ENCODE results near the gene BCL2.
"Not testable (repeated sequence)": the region's sequence is repeated elsewhere in the genome, so short reads cannot be mapped to it uniquely, and the experiment has no call there.

The BCL2 gene

GRCh38 chr18:63232826-63233225 is 86.7 kb downstream of the BCL2 start:
- DNase-seq: no peak

GRCh38 chr18:63229971-63230370 is 89.6 kb downstream of the BCL2 start:
- no peak for DNase-seq

GRCh38 chr18:63225434-63225833 is 94.1 kb downstream of the BCL2 start:
- DNase-seq: no peak

DNA sequence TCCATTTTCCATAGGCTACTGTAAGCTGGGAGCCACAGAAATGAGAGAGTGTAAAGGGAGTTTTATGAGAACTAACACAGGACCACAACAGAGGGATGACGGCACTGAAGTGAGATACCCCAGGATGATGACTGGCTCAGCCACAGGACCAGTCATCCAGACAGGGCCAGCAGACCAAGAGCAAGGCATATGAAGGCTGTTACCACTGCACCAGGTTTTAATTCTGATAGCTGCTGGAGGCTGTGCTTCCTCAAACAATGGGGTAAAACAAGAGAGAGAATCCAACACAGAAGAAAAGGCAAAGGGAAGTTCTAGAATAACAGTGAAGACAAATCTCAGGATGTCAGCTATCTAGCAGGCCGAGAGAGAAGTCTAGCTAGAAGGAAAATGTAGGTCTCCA is 94.9 kb downstream of the BCL2 start:
- peak in 1 of 2 donors; percentile 43 for DNase-seq

DNA sequence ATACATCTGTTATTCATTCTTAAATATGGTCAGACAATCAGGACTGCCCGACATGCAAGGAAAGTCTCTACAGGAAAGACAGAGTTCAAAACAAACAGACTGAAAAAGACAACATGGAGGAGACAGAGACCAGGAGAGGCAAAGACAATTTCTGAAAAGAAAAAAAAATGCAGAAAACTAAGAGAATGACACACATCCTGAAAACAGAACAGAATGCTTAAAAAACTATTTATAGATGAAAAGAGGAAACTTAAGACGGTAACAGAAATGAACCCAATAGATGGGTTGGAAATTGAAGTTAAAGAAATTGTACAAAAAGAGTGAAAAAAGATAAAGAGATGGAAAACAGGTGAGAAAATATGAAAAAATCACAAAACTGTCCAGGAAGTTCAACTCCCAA is 95.7 kb downstream of the BCL2 start:
- peak in 1 of 2 donors; percentile 69 for DNase-seq

GRCh38 chr18:63220903-63221302 is 98.7 kb downstream of the BCL2 start:
- DNase-seq: no peak

GRCh38 chr18:63218472-63218871 is 101.1 kb downstream of the BCL2 start:
- DNase-seq: no peak

- no peak for DNase-seq
These were observed 102.9 kb downstream of the BCL2 start for GRCh38 chr18:63216516-63217311.

GRCh38 chr18:63213936-63214671 is 105.5 kb downstream of the BCL2 start:
- no peak for DNase-seq

DNA sequence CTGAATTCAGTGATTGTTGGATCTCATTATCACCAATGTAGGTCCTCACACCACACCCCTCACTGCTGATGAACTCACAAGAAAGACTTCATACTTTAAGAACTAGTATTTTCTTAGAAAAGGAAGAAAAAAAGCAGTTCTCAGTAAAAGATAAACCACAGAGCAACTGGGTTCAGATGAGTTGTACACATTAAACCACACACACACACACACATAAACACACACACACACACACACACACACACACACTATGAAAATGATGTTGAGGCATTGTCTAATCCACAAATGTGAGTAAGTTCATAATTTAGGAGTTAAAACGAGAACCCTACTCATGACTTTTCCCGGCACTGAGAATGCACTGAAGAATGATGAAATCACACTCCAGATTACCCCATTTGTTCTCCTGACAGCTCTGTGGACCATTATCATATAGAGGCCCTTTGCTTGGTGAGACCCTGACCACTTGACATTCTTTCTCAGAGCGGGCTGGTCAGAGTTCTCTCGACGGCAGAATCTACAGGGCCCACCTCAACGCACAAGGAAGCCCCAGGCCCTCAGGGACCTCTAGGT is 106.2 kb downstream of the BCL2 start:
- no peak for DNase-seq

GRCh38 chr18:63210521-63210920 is 109.0 kb downstream of the BCL2 start:
- DNase-seq: no peak

- no peak for DNase-seq
These were observed 110.9 kb downstream of the BCL2 start for GRCh38 chr18:63208676-63209075.

GRCh38 chr18:63207835-63208234 is 111.7 kb downstream of the BCL2 start:
- DNase-seq: no peak

DNA sequence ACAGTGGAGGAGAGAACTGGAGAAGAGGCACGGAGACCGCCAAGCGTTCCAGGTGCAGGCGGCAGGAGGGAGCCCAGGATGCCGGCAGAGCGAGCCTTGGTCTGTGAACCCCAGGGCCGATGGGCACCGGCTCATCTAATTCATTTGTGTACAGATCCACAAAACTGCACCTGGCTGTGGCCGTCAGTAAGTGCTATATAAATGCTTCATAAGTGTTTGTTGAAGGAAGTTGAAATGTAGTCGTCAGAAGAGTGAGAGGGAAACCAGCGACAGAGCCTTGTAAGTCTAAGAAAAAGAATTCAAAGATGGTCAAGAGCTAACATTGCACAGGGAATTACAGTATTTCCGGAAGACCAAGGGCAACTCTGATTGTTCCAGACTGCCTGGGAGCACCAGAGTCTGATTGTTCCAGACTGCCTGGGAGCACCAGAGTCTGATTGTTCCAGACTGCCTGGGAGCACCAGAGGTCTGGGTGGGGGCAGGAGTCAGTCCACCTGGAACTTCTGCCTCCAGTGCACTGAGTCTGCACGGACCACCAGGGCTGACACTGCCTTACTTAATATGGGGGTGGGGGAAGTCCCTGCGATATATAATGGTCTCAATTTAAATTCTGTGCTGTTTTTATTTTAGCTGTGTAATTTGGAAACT is 112.3 kb downstream of the BCL2 start:
- DNase-seq: no peak

DNA sequence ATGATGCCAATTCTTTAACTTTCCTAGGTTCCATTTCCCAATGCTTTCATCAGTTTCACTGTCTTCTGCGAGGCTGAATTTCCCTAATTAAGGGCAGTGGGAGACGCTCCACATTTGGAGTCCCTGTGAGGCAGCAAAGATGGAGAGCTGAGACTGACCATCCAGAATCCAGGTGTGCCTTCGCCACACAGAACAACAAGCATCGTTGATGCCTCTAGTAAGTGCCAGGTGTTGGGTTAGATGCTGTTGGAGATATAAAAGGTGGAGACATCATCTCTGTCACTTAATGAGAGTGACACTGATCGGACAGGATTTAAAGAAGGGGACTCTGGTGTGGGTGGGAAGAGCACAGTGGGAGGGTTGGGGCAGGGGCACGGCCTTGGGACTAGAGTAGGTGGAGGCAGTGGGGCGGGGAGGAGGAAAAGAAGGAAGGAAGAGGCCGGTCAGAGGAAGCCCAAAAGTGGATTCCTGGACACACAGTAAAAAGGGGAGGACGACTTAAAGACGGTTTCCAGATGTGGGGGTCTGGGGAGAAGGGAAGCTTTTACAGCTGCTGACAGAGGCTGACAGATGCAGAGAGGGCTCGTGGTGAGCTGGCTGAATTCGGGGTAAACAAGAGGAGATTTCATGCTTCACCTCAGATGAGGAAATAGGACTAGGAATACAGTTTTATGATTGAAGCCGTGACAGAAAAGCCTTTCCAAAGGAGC is 113.0 kb downstream of the BCL2 start:
- no peak for DNase-seq

DNA sequence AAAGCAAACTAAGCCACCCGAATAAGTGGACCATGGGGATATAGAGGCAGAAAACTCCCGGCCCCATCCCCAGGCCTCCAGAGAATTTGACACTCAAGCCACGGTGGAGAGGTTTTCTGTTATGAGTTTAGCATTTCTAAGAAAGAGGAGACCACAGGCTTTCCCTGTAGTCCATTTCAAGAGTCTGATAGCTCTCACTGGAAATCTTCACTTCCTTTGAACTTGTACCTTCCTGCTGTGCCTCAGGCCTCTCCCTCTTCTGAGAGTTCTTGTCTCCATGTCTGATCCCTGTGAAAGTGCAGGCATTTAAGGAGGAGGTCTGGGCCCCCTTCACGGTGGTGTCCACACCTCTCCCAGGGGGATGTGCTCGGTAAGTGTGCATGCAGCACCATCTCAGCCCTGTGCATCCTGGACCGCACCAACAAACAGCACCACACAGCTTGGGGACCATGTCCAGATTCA is 113.7 kb downstream of the BCL2 start:
- DNase-seq: no peak

- no peak for DNase-seq
These were observed 116.1 kb downstream of the BCL2 start for GRCh38 chr18:63203497-63203896.

- no peak for DNase-seq
These were observed 116.7 kb downstream of the BCL2 start for GRCh38 chr18:63202828-63203227.

- DNase-seq: not testable (repeated sequence)
These were observed 118.1 kb downstream of the BCL2 start for GRCh38 chr18:63201456-63201855.

DNA sequence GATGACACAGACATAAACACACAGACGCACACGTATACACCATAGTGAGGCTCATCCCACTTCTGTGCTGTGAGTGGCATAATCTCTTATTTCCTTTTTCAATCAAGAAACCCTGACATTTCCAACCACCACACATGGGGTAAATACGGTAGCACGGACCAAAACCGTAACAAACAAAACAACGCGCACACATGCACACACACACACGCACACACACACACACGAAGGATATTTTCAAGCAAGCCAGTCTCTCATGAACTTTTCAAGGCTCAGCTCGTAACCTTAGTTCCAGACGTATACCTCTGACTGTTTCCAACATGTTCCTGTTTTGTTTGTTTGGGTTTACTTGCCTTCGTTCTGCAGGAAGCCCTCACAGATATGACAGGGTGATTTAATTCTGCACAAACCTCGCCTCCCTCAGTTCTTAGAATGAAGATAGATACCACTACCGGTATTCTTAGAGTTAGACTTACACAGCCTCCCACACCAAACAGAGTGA is 119.8 kb downstream of the BCL2 start:
- DNase-seq: peak in 1 of 2 donors; percentile 87

- DNase-seq: no peak
These were observed 120.5 kb downstream of the BCL2 start for GRCh38 chr18:63198868-63199742.
